SK-N-SH (cell line): Measurements from ENCODE around the gene PXYLP1. TPM values are rescaled to one million over a fixed set of nuclear protein-coding genes. Genes with fewer than 3 reads are reported as not detected.

Source experiments
- CTCF ChIA-PET: fragments of 300-600, 350-600 bp; formaldehyde crosslinking; extraction: SDS; loops from one replicate; lab custom pipeline; 2021; lab: Yijun Ruan, JAX
- POLR2A ChIA-PET: fragments of 350-600 bp; sonication (Branson Sonifier 250); formaldehyde crosslinking; extraction: SDS; loops from one replicate; lab custom pipeline; 2020; ENCODE audit warnings: antibody characterized with exemption, inconsistent platforms; lab: Yijun Ruan, JAX
- DNase-seq: peaks from one replicate; pipeline ENCODE4 v3.0.0; 2012
- H2AFZ ChIP-seq: fragments of 200-600 bp; sonication (generic); 2 replicates; pipeline ENCODE4 v1.8.1; 2016; ENCODE audit warnings: antibody characterized with exemption, mild to moderate bottlenecking, low read depth
- H3F3A ChIP-seq: fragments of 200-600 bp; sonication (generic); replicated peaks from 2 replicates; pipeline ENCODE3; 2016; ENCODE audit warnings: antibody characterized with exemption, mild to moderate bottlenecking; ENCODE audit not compliant: insufficient read depth
- H3K27ac ChIP-seq, 2 experiments: fragments of 200-500 bp in 1 of 2; fragments of 200-600 bp in 1 of 2; sonication (Bioruptor generic) in 1 of 2; sonication (generic), shearing (Covaris generic) in 1 of 2; 2 replicates each; pipeline versions ENCODE4 v1.5.1 to v1.6.1; 2014 to 2016; ENCODE audit warnings: low read depth in 2 of 2, inconsistent platforms in 1 of 2, low read length in 1 of 2, mild to moderate bottlenecking in 1 of 2, mixed read lengths in 1 of 2
- H3K27me3 ChIP-seq: fragments of 200-600 bp; sonication (generic), shearing (Covaris generic); 2 replicates; pipeline ENCODE4 v1.6.1; 2016; ENCODE audit warnings: mixed run types; ENCODE audit not compliant: insufficient read depth
- H3K36me3 ChIP-seq, 2 experiments: fragments of 200-500 bp in 1 of 2; fragments of 200-600 bp in 1 of 2; sonication (Bioruptor generic) in 1 of 2; sonication (generic) in 1 of 2; replicated peaks in 1 of 2; 2 replicates each; pipeline versions ENCODE3 to v1.5.1; 2014 to 2016; ENCODE audit warnings: low read length in 1 of 2, mild to moderate bottlenecking in 1 of 2; ENCODE audit not compliant: insufficient read depth in 2 of 2, control insufficient read depth in 1 of 2
- H3K4me1 ChIP-seq, 2 experiments: fragments of 200-500 bp in 1 of 2; fragments of 200-600 bp in 1 of 2; sonication (Bioruptor generic) in 1 of 2; sonication (generic), shearing (Covaris generic) in 1 of 2; 2 replicates each; pipeline versions ENCODE4 v1.5.1 to v1.6.1; 2014 to 2016; ENCODE audit warnings: low read depth in 1 of 2, low read length in 1 of 2, mixed run types in 1 of 2; ENCODE audit not compliant: insufficient read depth in 2 of 2, control insufficient read depth in 1 of 2
- H3K4me2 ChIP-seq: fragments of 200-600 bp; sonication (generic), shearing (Covaris generic); 2 replicates; pipeline ENCODE4 v1.6.1; 2017; ENCODE audit warnings: mixed run types
- H3K4me3 ChIP-seq, 2 experiments: fragments of 200-500 bp in 1 of 2; fragments of 200-600 bp in 1 of 2; sonication (Bioruptor generic) in 1 of 2; sonication (generic), shearing (Covaris generic) in 1 of 2; 2 replicates each; pipeline versions ENCODE4 v1.5.1 to v1.8.1; 2014 to 2016; ENCODE audit warnings: low read depth in 2 of 2, inconsistent platforms in 1 of 2, low read length in 1 of 2, mild to moderate bottlenecking in 1 of 2, mixed read lengths in 1 of 2, moderate library complexity in 1 of 2
- H3K79me2 ChIP-seq: fragments of 200-600 bp; sonication (generic); 2 replicates; pipeline ENCODE4 v1.8.1; 2017; ENCODE audit warnings: mild to moderate bottlenecking; ENCODE audit not compliant: insufficient read depth
- H3K9ac ChIP-seq: fragments of 200-600 bp; sonication (generic); 2 replicates; pipeline ENCODE4 v1.6.1; 2017; ENCODE audit warnings: mixed run types
- H3K9me2 ChIP-seq: fragments of 200-600 bp; sonication (generic); 2 replicates; pipeline ENCODE4 v1.6.1; 2017; ENCODE audit warnings: mixed run types
- H3K9me3 ChIP-seq: fragments of 200-600 bp; sonication (generic); 2 replicates; pipeline ENCODE4 v1.6.1; 2017; ENCODE audit warnings: mixed run types, mild to moderate bottlenecking, moderate library complexity
- H4K20me1 ChIP-seq: fragments of 200-600 bp; sonication (generic); 2 replicates; pipeline ENCODE4 v1.6.1; 2017; ENCODE audit warnings: mild to moderate bottlenecking, mixed run types; ENCODE audit not compliant: insufficient read depth
- CHD2 ChIP-seq: fragments of 150-350 bp; IDR thresholded peaks from 2 replicates; pipeline ENCODE4 v1.6.1; 2018; ENCODE audit warnings: low read length; ENCODE audit not compliant: partially characterized antibody
- ELF1 ChIP-seq: IDR thresholded peaks from 2 replicates; pipeline ENCODE4 v1.4.0; 2012
- FOSL2 ChIP-seq: IDR thresholded peaks from 2 replicates; pipeline ENCODE4 v1.4.0; 2012; ENCODE audit warnings: low read depth, mild to moderate bottlenecking, moderate library complexity, borderline replicate concordance
- FOXJ3 ChIP-seq: sonication (generic); formaldehyde crosslinking; IDR thresholded peaks from 2 replicates; pipeline ENCODE4 v1.5.1; 2020; ENCODE audit warnings: mild to moderate bottlenecking, missing genetic modification reagents
- FOXM1 ChIP-seq: IDR thresholded peaks from 2 replicates; pipeline ENCODE4 v1.4.0; 2012; ENCODE audit warnings: low read depth, mild to moderate bottlenecking
- JUND ChIP-seq: IDR thresholded peaks from 2 replicates; pipeline ENCODE4 v1.4.0; 2012
- MAX ChIP-seq: IDR thresholded peaks from 2 replicates; pipeline ENCODE4 v1.4.0; 2012; ENCODE audit warnings: low read depth
- MXI1 ChIP-seq: IDR thresholded peaks from 2 replicates; pipeline ENCODE4 v1.6.1; 2012; ENCODE audit warnings: mild to moderate bottlenecking, low read depth, low read length, improper control_type of control experiment
- NFIC ChIP-seq: IDR thresholded peaks from 2 replicates; pipeline ENCODE4 v1.4.0; 2012; ENCODE audit warnings: borderline replicate concordance
- PBX3 ChIP-seq: IDR thresholded peaks from 2 replicates; pipeline ENCODE4; 2012
- RCOR1 ChIP-seq: fragments of 150-350 bp; IDR thresholded peaks from 2 replicates; pipeline ENCODE4 v1.6.1; 2017; ENCODE audit warnings: antibody characterized with exemption, low read length
- SIN3A ChIP-seq: IDR thresholded peaks from 2 replicates; pipeline ENCODE4 v1.6.1; 2012; ENCODE audit warnings: low read depth, mild to moderate bottlenecking, low read length, moderate library complexity, borderline replicate concordance
- SMC3 ChIP-seq: IDR thresholded peaks from 2 replicates; pipeline ENCODE4 v1.6.1; 2012; ENCODE audit warnings: low read depth, low read length, improper control_type of control experiment
- TCF12 ChIP-seq: IDR thresholded peaks from 2 replicates; pipeline ENCODE4 v1.4.0; 2012
- TEAD4 ChIP-seq: IDR thresholded peaks from 2 replicates; pipeline ENCODE4 v1.4.0; 2012; ENCODE audit warnings: mild to moderate bottlenecking, borderline replicate concordance; ENCODE audit not compliant: insufficient read depth
- USF1 ChIP-seq: IDR thresholded peaks from 2 replicates; pipeline ENCODE4 v1.4.0; 2012; ENCODE audit warnings: low read depth, borderline replicate concordance
- ZBTB33 ChIP-seq: IDR thresholded peaks from 2 replicates; pipeline ENCODE4 v1.4.0; 2012; ENCODE audit warnings: low read depth, borderline replicate concordance
- WGBS: methylation state at CpG from one replicate; pipeline ENCODE4 v1.1.6; 2017; ENCODE audit warnings: low lambda C conversion rate; 5-methylcytosine and 5-hydroxymethylcytosine counted together
- polyA plus RNA-seq, 3 experiments: library from polyadenylated mRNA; depleted of rRNA; stranded (reverse); fragments of >200 nt; gene quantifications; 2 replicates each; pipeline ENCODE4 v1.2.3, GENCODE V29; 2012

PXYLP1 gene
- polyA plus RNA-seq, 1 of the 3 experiments (the other 2 are of a cell fraction) = 8.6 TPM

- Histone ChIP-seq H3K4me2 (no peak overlapping the region), H3K27me3 (no peaks in the 10 kb centered on the region), H3K9ac (no peak overlapping the region), H4K20me1 (no peaks in the 10 kb centered on the region), H2AFZ (peak overlapping the region; percentile 11; the same call in 1 of the 2 replicates), H3K4me1 (peaks cover 5 to 7% of the 10 kb centered on the region in 2 experiments; a peak in 3 of 4 replicates), H3K9me2 (no peaks in the 10 kb centered on the region), H3K4me3 (no peak overlapping the region), H3K9me3 (no peaks in the 10 kb centered on the region), H3K79me2 (no peaks in the 10 kb centered on the region), H3K36me3 (no peaks in the 10 kb centered on the region), H3F3A (peaks cover 5% of the 10 kb centered on the region), H3K27ac (no peak overlapping the region)
- 77% methylated on average over 3 of the region's 3 CpGs for WGBS
- TF ChIP-seq ELF1 (no peak), RCOR1 (no peak), MAX (no peak), NFIC (no peak), FOXM1 (no peak), FOSL2 (no peak), MXI1 (no peak), CHD2 (no peak), PBX3 (no peak), TCF12 (no peak), USF1 (no peak), TEAD4 (no peak), SMC3 (no peak), ZBTB33 (no peak), FOXJ3 (CRISPR knock-in tag) (no peak), JUND (no peak), SIN3A (no peak)
- POLR2A ChIA-PET = no interaction called here
- DNase-seq = no peak
- CTCF ChIA-PET = interaction anchor here (4.2 kb wide), 1 partner anchor 14 kb away, joined by 17 read pairs; no protein-coding TSS in a partner anchor
These were observed 95.0 kb downstream of the PXYLP1 start for GRCh38 chr3:141326626-141327025.
